AG08396 (cell line): ENCODE measurements around the gene SYNE2.
"Not testable (repeated sequence)": the region's sequence is repeated elsewhere in the genome, so short reads cannot be mapped to it uniquely, and the experiment has no call there.

Experiments
- DNase-seq: peaks from one replicate; pipeline ENCODE4 v3.0.0; 2012; ENCODE audit warnings: low spot score, mixed read lengths

The SYNE2 gene

GRCh38 chr14:64195199-64195598 is 342.4 kb downstream of the SYNE2 start:
- no peak for DNase-seq

GRCh38 chr14:64196056-64196455 is 343.3 kb downstream of the SYNE2 start:
- DNase-seq, result no peak

GRCh38 chr14:64196814-64197411 is 344.1 kb downstream of the SYNE2 start:
- peak; percentile 67 for DNase-seq

- DNase-seq, result no peak
Observed at GRCh38 chr14:64197996-64198395, 345.2 kb downstream of the SYNE2 start.

GRCh38 chr14:64198486-64198885 is 345.7 kb downstream of the SYNE2 start:
- DNase-seq, result no peak

- DNase-seq, result no peak
Observed at GRCh38 chr14:64200170-64200569, 347.4 kb downstream of the SYNE2 start.

GRCh38 chr14:64201296-64201695 is 348.5 kb downstream of the SYNE2 start:
- DNase-seq, result no peak

GRCh38 chr14:64201921-64202545 is 349.2 kb downstream of the SYNE2 start:
- DNase-seq, result no peak

- DNase-seq, result no peak
Observed at GRCh38 chr14:64202716-64203115, 349.9 kb downstream of the SYNE2 start.

- DNase-seq, result no peak
Observed at GRCh38 chr14:64203366-64204006, 350.7 kb downstream of the SYNE2 start.

- no peak for DNase-seq
Observed at GRCh38 chr14:64208261-64208660, 355.5 kb downstream of the SYNE2 start.

GRCh38 chr14:64208981-64209380 is 356.2 kb downstream of the SYNE2 start:
- no peak for DNase-seq

- peak; percentile 60 for DNase-seq
Observed at GRCh38 chr14:64209444-64210131, 356.8 kb downstream of the SYNE2 start.

GRCh38 chr14:64210216-64210615 is 357.4 kb downstream of the SYNE2 start:
- DNase-seq, result no peak

- not testable (repeated sequence) for DNase-seq
Observed at GRCh38 chr14:64210912-64211311, 358.1 kb downstream of the SYNE2 start.

- DNase-seq, result no peak
Observed at GRCh38 chr14:64212666-64213065, 359.9 kb downstream of the SYNE2 start.

- DNase-seq, result no peak
Observed at GRCh38 chr14:64213086-64213485, 360.3 kb downstream of the SYNE2 start.

- no peak for DNase-seq
Observed at GRCh38 chr14:64213853-64214570, 361.2 kb downstream of the SYNE2 start.

GRCh38 chr14:64215274-64215673 is 362.5 kb downstream of the SYNE2 start:
- no peak for DNase-seq

GRCh38 chr14:64215978-64216377 is 363.2 kb downstream of the SYNE2 start:
- DNase-seq, result no peak

GRCh38 chr14:64217308-64217707 is 364.5 kb downstream of the SYNE2 start:
- no peak for DNase-seq

- DNase-seq, result no peak
Observed at GRCh38 chr14:64217834-64218233, 365.0 kb downstream of the SYNE2 start.
